ENCODE results near the gene PKD2L1.

PKD2L1 gene

GRCh38 chr10:100342627-100342972 lies 12.6 kb upstream of the PKD2L1 start:
- no peak for TF ChIP-seq CTCF (IDR thresholded peaks at IDR 0.05)

GRCh38 chr10:100341953-100342626 lies 12.1 kb upstream of the PKD2L1 start:
- TF ChIP-seq CTCF (IDR thresholded peaks at IDR 0.05): peak; percentile 23; the same call in 1 of the 2 replicates

GRCh38 chr10:100340948-100341847 lies 11.2 kb upstream of the PKD2L1 start:
- no peak for TF ChIP-seq CTCF (IDR thresholded peaks at IDR 0.05)

- no peak for TF ChIP-seq CTCF (IDR thresholded peaks at IDR 0.05)
These were observed 9.2 kb upstream of the PKD2L1 start for GRCh38 chr10:100339236-100339635.

GRCh38 chr10:100338434-100339036 lies 8.5 kb upstream of the PKD2L1 start:
- peak; percentile 69 for TF ChIP-seq CTCF (IDR thresholded peaks at IDR 0.05)

GRCh38 chr10:100334762-100335161 lies 4.7 kb upstream of the PKD2L1 start:
- no peak for TF ChIP-seq CTCF (IDR thresholded peaks at IDR 0.05)

- TF ChIP-seq CTCF (IDR thresholded peaks at IDR 0.05): no peak
These were observed 3.8 kb upstream of the PKD2L1 start for GRCh38 chr10:100333661-100334440.

Data from LNCAP (cell line).